Upper lobe of left lung (tissue), 6 donors: ENCODE measurements around the gene ZNF503. TPM values are rescaled to one million over a fixed set of nuclear protein-coding genes. Genes with fewer than 3 reads are reported as not detected.

Experiments used
- ATAC-seq, 2 donors: fragments of 200-7000 bp; cut with Tn5 transposase; one replicate each; pipeline ENCODE4 v1.9.1; 2022; ENCODE audit warnings: mild to moderate bottlenecking in 2 of 2, moderate library complexity in 2 of 2; ENCODE audit not compliant: low FRiP score in 2 of 2
- DNase-seq, 2 donors: peaks; one replicate each; pipeline ENCODE4 v3.0.0-alpha.2; 2019 to 2020
- H3K27ac ChIP-seq, 4 donors: fragments of 200-600 bp; sonication (generic); one replicate each; pipeline ENCODE4 v1.5.1; 2016 to 2019
- H3K27me3 ChIP-seq, 4 donors: fragments of 200-600 bp; sonication (generic); one replicate each; pipeline ENCODE4 v1.5.1; 2017 to 2019
- H3K36me3 ChIP-seq, 4 donors: fragments of 200-600 bp; sonication (generic); one replicate each; pipeline ENCODE4 v1.5.1; 2016 to 2019
- H3K4me1 ChIP-seq, 4 donors: fragments of 200-600 bp; sonication (generic); one replicate each; pipeline ENCODE4 v1.5.1; 2018 to 2019
- H3K4me3 ChIP-seq, 4 donors: fragments of 200-600 bp; sonication (generic); one replicate each; pipeline ENCODE4 v1.5.1; 2017 to 2019; ENCODE audit warnings: mild to moderate bottlenecking in 2 of 4, moderate library complexity in 1 of 4
- H3K9me3 ChIP-seq, 4 donors: fragments of 200-600 bp; sonication (generic); one replicate each; pipeline ENCODE4 v1.5.1; 2018 to 2019
- EP300 ChIP-seq, 4 donors: sonication (generic); formaldehyde crosslinking; IDR thresholded peaks; one replicate each; pipeline ENCODE4 v1.5.1; 2017; ENCODE audit warnings: antibody characterized with exemption in 4 of 4, control low read depth in 2 of 4
- POLR2A ChIP-seq, 4 donors: fragments of 450-650 bp; IDR thresholded peaks; one replicate each; pipeline ENCODE4 v1.5.1; 2016 to 2017; ENCODE audit warnings: antibody characterized with exemption in 4 of 4, mild to moderate bottlenecking in 2 of 4
- POLR2AphosphoS5 ChIP-seq, 2 donors: sonication (generic); formaldehyde crosslinking; IDR thresholded peaks; one replicate each; pipeline ENCODE4 v1.5.1; 2017; ENCODE audit warnings: antibody characterized with exemption in 2 of 2
- WGBS, 2 donors: methylation state at CpG; one replicate each; pipeline ENCODE4 v1.1.5; 2017 to 2018; 5-methylcytosine and 5-hydroxymethylcytosine counted together
- total RNA-seq, 6 donors: library from RNA; depleted of rRNA in 4 of 6; stranded (reverse); fragments of >200 nt in 4 of 6; gene quantifications; one replicate each; pipeline versions ENCODE4 v1.1.0 to v1.2.1, GENCODE V29; 2016 to 2021
- TF ChIP-seq, protein P1 (sequence below), 6 experiments: fragments of 450-650 bp in 4 of 6; fragments of 200-600 bp in 2 of 6; sonication (generic) in 2 of 6; IDR thresholded peaks; one replicate each; pipeline ENCODE4 v1.5.1; 2016 to 2019; ENCODE audit warnings: antibody characterized with exemption in 6 of 6
- donor health status: DM: no; HTN: no; CAD: no; lungs with moderate emphysema.
- donor health status: DM: no; HTN: yes; CAD: no; lungs with severe emphysema.

ZNF503 gene
- total RNA-seq, 6 donors from 2014 or later = 15.0 to 44.6 (median 23.5) TPM

DNA sequence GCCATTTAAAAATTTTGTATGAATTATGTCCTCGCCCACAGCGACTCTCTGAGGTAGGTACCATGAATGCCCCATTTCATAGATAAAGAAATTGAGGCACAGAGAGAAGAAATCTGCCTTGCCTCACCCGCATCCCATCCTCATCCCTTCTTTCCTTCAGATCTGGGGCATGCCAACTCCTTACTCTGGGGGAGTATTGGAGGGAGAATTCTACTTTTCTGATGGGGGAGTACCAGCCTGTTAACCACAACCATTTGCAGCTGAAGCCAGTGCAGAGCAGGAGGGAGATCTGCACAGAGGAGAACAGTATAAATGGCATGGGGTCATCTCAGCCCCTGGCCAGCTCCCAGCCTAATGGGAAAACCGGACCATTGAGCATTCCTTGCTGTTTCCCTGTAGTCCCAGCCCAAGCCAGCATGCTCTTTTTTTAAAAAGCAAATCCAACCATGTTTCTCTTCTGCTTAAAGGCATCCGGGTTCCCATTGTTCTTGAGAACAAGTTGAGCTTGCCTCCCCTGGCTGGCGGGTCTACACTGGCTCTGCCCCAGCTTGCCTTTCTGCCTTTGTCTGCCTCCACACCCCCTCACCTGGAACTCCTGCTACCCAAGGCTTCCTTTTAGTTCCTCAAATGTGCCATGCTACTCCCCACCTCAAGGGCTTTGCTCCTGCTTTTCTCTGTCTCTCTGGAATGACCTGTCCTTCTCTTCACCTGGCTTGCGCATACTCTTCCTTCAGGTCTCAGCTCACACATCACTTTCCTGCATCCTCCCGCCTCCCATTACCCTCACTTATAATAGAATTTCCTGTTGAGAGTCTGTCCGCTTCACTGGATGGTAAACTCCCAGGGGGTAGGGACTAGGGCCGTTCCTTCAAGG lies 8.8 kb upstream of the ZNF503 start:
- no peak for TF ChIP-seq POLR2A (IDR thresholded peaks at IDR 0.05)
- TF ChIP-seq EP300 (IDR thresholded peaks at IDR 0.05) = no peak
- Histone ChIP-seq H3K27ac (peak overlapping the region in 2 of 4 donors; percentile 98), H3K36me3 (no peaks in the 10 kb centered on the region), H3K4me1 (peaks cover 16 to 46% (median 22%) of the 10 kb centered on the region in 4 donors), H3K9me3 (no peaks in the 10 kb centered on the region), H3K4me3 (peak overlapping the region in 1 of 4 donors; percentile 67), H3K27me3 (no peaks in the 10 kb centered on the region)
- WGBS, 2 donors = 70 to 72% methylated on average over 10 of the region's 10 CpGs
- no peak for DNase-seq
- no peak for ATAC-seq

DNA sequence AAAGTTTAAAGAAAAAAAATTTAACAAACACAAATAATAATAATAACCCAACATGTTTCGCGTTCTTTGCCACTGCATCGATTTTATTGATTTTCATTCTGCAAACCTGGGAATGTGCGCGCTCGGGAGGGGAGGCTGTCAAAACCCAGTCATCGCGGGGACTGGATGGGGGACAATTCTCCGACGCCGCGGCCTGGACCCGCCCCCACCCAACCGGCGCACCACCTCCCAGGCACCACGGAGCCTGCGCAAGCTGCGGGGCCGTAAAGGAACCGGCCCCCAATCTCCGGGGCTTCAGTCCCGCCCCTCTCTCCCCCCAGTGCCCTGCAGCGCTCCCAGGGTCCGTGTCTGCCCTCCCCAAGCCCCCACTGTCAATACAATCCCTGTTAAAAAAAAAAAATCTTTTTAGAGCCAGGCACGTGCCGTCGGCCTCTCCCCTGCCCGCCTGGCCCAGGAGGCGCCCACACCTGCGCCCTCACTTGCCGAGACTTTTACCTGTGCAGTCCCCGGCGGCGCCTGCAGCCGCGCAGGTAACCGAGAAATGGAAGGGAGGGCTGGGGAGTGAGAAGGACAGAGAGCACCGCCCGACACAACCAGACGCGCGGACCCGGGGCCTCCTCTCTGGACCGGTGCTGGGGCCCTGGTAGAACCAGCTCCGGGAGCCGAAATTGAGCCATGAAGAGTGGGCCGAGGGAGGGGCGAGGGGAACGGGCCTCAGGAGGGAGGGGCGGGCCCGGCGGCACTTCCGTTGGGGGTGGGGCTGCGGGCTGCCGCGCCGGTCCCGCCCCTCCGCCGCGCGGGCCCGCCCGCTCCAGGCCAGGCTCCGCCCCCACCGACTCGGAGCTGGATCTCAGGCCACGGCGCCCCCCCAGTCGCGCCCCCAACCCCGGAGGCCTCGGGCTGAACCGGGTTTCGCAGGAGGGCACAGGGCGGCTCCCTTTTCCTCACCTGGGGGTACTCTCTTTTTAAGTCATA lies 7.6 kb upstream of the ZNF503 start:
- H3K4me3 ChIP-seq = peak overlapping the region; percentile 67 to 95 (median 80)
- peak; percentile 89 to 92 for ATAC-seq
- peak; percentile 83 to 95 for DNase-seq
- peaks cover 0 to 3% (median 1%) of the 10 kb centered on the region in 4 donors for H3K27me3 ChIP-seq
- H3K27ac ChIP-seq = peak overlapping the region; percentile 92 to 98 (median 98)
- no peaks in the 10 kb centered on the region for H3K36me3 ChIP-seq
- WGBS, 2 donors = 2% methylated on average over 27 to 68 of the region's 76 CpGs
- TF ChIP-seq EP300 (IDR thresholded peaks at IDR 0.05) (no peak), POLR2A (IDR thresholded peaks at IDR 0.05) (peak in 2 of 4 donors; percentile 58 to 65), POLR2AphosphoS5 (IDR thresholded peaks at IDR 0.05) (peak in 1 of 2 donors; percentile 51)
- TF ChIP-seq, protein P1, sequence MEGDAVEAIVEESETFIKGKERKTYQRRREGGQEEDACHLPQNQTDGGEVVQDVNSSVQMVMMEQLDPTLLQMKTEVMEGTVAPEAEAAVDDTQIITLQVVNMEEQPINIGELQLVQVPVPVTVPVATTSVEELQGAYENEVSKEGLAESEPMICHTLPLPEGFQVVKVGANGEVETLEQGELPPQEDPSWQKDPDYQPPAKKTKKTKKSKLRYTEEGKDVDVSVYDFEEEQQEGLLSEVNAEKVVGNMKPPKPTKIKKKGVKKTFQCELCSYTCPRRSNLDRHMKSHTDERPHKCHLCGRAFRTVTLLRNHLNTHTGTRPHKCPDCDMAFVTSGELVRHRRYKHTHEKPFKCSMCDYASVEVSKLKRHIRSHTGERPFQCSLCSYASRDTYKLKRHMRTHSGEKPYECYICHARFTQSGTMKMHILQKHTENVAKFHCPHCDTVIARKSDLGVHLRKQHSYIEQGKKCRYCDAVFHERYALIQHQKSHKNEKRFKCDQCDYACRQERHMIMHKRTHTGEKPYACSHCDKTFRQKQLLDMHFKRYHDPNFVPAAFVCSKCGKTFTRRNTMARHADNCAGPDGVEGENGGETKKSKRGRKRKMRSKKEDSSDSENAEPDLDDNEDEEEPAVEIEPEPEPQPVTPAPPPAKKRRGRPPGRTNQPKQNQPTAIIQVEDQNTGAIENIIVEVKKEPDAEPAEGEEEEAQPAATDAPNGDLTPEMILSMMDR (IDR thresholded peaks at IDR 0.05) = peak in 2 of 6 experiments; percentile 14 to 46
- H3K4me1 ChIP-seq = peaks cover 28 to 58% (median 33%) of the 10 kb centered on the region in 4 donors
- no peaks in the 10 kb centered on the region for H3K9me3 ChIP-seq

DNA sequence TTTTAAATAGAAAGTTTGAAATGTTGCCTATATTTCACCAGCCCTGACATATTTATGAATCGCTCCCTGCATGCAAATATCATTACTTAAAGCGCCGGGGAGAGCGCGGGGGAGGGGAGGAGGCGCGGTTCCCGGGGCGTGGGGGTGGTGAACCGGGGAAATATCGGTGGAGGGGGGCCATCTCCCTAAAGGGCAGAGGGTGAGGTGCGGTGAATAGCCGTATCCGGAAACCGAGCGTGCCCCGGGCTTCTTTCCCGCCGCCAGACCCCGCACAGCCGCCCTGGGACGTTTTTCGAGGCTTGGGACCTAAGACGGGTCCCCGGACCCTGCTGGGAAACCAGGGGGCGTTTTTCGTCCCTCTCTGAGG lies 6.9 kb upstream of the ZNF503 start:
- peak in 1 of 2 donors; percentile 0 for ATAC-seq
- WGBS, 2 donors = 1% methylated on average over 20 to 27 of the region's 27 CpGs
- Histone ChIP-seq H3K27ac (peak overlapping the region; percentile 92 to 98 (median 98)), H3K4me1 (peaks cover 29 to 65% (median 40%) of the 10 kb centered on the region in 4 donors), H3K9me3 (no peaks in the 10 kb centered on the region), H3K27me3 (peaks cover 0 to 10% (median 2%) of the 10 kb centered on the region in 4 donors), H3K4me3 (peak overlapping the region; percentile 67 to 95 (median 80)), H3K36me3 (no peaks in the 10 kb centered on the region)
- TF ChIP-seq POLR2AphosphoS5 (IDR thresholded peaks at IDR 0.05) (no peak), POLR2A (IDR thresholded peaks at IDR 0.05) (no peak), EP300 (IDR thresholded peaks at IDR 0.05) (no peak)
- TF ChIP-seq, protein P1 (IDR thresholded peaks at IDR 0.05) = no peak
- DNase-seq = peak; percentile 33 to 81

DNA sequence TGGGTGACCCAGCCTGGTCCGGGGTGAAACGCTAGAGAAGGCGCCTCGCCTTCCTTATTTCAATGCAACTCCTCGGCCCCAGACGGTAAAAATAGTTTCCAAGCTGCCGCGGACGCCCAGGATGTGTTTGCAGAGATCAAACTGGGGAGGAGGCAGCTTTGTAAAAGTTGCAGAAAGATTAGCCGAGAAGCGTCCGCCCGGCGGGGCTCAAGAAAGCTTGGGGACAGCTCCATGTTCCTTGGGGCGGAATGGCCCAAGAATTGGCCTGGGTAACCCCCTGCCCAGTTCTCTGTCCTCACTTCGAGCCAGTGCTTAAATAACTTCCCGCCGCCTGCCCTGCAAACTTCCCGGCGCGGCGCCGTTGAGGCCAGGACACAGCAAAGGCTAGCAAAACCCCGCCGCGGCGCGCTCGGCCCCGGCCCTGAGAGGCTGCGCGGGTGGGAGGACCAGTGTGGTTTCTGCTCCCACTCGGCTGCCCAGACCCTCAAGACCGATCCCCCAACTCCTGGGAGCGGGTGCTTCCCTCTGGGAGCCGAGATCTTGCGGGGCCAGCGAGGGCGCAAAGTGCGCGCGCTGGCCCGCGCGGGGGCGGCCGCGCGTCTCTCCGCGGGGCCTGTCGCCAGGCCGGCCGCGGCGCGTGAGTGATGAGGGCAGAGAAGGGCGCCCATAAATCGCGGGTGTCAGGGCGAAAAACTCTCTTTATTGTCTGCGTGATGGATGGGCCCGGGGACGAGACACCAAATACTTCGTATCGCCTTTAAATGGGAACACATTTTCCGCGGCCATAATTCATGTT lies 6.3 kb upstream of the ZNF503 start:
- Histone ChIP-seq H3K4me1 (peaks cover 29 to 71% (median 44%) of the 10 kb centered on the region in 4 donors), H3K27ac (peak overlapping the region; percentile 92 to 98 (median 98)), H3K4me3 (peak overlapping the region; percentile 67 to 95 (median 80)), H3K9me3 (no peaks in the 10 kb centered on the region), H3K36me3 (no peaks in the 10 kb centered on the region), H3K27me3 (peaks cover 0 to 13% (median 2%) of the 10 kb centered on the region in 4 donors)
- peak in 1 of 2 donors; percentile 33 for ATAC-seq
- TF ChIP-seq POLR2A (IDR thresholded peaks at IDR 0.05) = peak in 1 of 4 donors; percentile 18
- TF ChIP-seq, protein P1 (IDR thresholded peaks at IDR 0.05) = peak in 1 of 6 experiments; percentile 26
- TF ChIP-seq EP300 (IDR thresholded peaks at IDR 0.05) = no peak
- TF ChIP-seq POLR2AphosphoS5 (IDR thresholded peaks at IDR 0.05) = no peak
- WGBS, 2 donors = 2 to 27% methylated on average over 22 to 48 of the region's 68 CpGs
- DNase-seq = peak; percentile 37 to 93
